Measurements from ENCODE around the gene CDON. TPM values are rescaled to one million over a fixed set of nuclear protein-coding genes. Genes with fewer than 3 reads are reported as not detected.

CDON gene
- total RNA-seq, 1 donor from 2014 or later: 19.9 TPM

- TF ChIP-seq CTCF (IDR thresholded peaks at IDR 0.05): no peak
- DNase-seq (ENCODE audit: low spot score): no peak
- H3K27me3 Mint-ChIP-seq (ENCODE audit: low read depth): no peaks in the 10 kb centered on the region
- H3K4me1 Mint-ChIP-seq (ENCODE audit: low read depth): no peaks in the 10 kb centered on the region
- H3K36me3 Mint-ChIP-seq (ENCODE audit: low read depth): no peaks in the 10 kb centered on the region
- H3K27ac Mint-ChIP-seq (ENCODE audit: unreplicated experiment): no peak overlapping the region
- H3K9me3 Mint-ChIP-seq (ENCODE audit: low read depth): no peaks in the 10 kb centered on the region
- H3K4me3 Mint-ChIP-seq (ENCODE audit: unreplicated experiment): no peak overlapping the region
These were observed 11.5 kb downstream of the CDON start for GRCh38 chr11:126051117-126051516.

GRCh38 chr11:126049159-126049558 is 13.5 kb downstream of the CDON start:
- no peak for TF ChIP-seq CTCF (IDR thresholded peaks at IDR 0.05)
- Mint-ChIP-seq H3K36me3 (ENCODE audit: low read depth) (peaks cover 2% of the 10 kb centered on the region), H3K4me1 (ENCODE audit: low read depth) (no peaks in the 10 kb centered on the region), H3K27ac (ENCODE audit: unreplicated experiment) (no peak overlapping the region), H3K9me3 (ENCODE audit: low read depth) (no peaks in the 10 kb centered on the region), H3K4me3 (ENCODE audit: unreplicated experiment) (no peak overlapping the region), H3K27me3 (ENCODE audit: low read depth) (no peaks in the 10 kb centered on the region)
- no peak for DNase-seq (ENCODE audit: low spot score)

- no peaks in the 10 kb centered on the region for H3K27me3 Mint-ChIP-seq (ENCODE audit: low read depth)
- H3K4me3 Mint-ChIP-seq (ENCODE audit: unreplicated experiment): no peak overlapping the region
- H3K36me3 Mint-ChIP-seq (ENCODE audit: low read depth): peaks cover 2% of the 10 kb centered on the region
- H3K9me3 Mint-ChIP-seq (ENCODE audit: low read depth): no peaks in the 10 kb centered on the region
- TF ChIP-seq CTCF (IDR thresholded peaks at IDR 0.05): no peak
- no peaks in the 10 kb centered on the region for H3K4me1 Mint-ChIP-seq (ENCODE audit: low read depth)
- H3K27ac Mint-ChIP-seq (ENCODE audit: unreplicated experiment): no peak overlapping the region
- DNase-seq (ENCODE audit: low spot score): no peak
These were observed 14.5 kb downstream of the CDON start for GRCh38 chr11:126048197-126048596.

- no peak for DNase-seq (ENCODE audit: low spot score)
- no peaks in the 10 kb centered on the region for H3K4me1 Mint-ChIP-seq (ENCODE audit: low read depth)
- TF ChIP-seq CTCF (IDR thresholded peaks at IDR 0.05): no peak
- H3K4me3 Mint-ChIP-seq (ENCODE audit: unreplicated experiment): no peak overlapping the region
- H3K36me3 Mint-ChIP-seq (ENCODE audit: low read depth): peaks cover 2% of the 10 kb centered on the region
- no peak overlapping the region for H3K27ac Mint-ChIP-seq (ENCODE audit: unreplicated experiment)
- H3K9me3 Mint-ChIP-seq (ENCODE audit: low read depth): no peaks in the 10 kb centered on the region
- H3K27me3 Mint-ChIP-seq (ENCODE audit: low read depth): no peaks in the 10 kb centered on the region
These were observed 16.0 kb downstream of the CDON start for GRCh38 chr11:126046570-126047195.

- no peak for TF ChIP-seq CTCF (IDR thresholded peaks at IDR 0.05)
These were observed 23.0 kb downstream of the CDON start for GRCh38 chr11:126039485-126040271.

More at GRCh38 chr11:126039485-126040271, 23.0 kb downstream of the CDON start:
- no peaks in the 10 kb centered on the region for H3K4me1 Mint-ChIP-seq (ENCODE audit: low read depth)
- no peaks in the 10 kb centered on the region for H3K27me3 Mint-ChIP-seq (ENCODE audit: low read depth)
- DNase-seq (ENCODE audit: low spot score): no peak
- no peaks in the 10 kb centered on the region for H3K9me3 Mint-ChIP-seq (ENCODE audit: low read depth)
- H3K36me3 Mint-ChIP-seq (ENCODE audit: low read depth): peaks cover 2% of the 10 kb centered on the region
- no peak overlapping the region for H3K27ac Mint-ChIP-seq (ENCODE audit: unreplicated experiment)
- H3K4me3 Mint-ChIP-seq (ENCODE audit: unreplicated experiment): no peak overlapping the region
